ENCODE data around the gene CITED1.

DNA sequence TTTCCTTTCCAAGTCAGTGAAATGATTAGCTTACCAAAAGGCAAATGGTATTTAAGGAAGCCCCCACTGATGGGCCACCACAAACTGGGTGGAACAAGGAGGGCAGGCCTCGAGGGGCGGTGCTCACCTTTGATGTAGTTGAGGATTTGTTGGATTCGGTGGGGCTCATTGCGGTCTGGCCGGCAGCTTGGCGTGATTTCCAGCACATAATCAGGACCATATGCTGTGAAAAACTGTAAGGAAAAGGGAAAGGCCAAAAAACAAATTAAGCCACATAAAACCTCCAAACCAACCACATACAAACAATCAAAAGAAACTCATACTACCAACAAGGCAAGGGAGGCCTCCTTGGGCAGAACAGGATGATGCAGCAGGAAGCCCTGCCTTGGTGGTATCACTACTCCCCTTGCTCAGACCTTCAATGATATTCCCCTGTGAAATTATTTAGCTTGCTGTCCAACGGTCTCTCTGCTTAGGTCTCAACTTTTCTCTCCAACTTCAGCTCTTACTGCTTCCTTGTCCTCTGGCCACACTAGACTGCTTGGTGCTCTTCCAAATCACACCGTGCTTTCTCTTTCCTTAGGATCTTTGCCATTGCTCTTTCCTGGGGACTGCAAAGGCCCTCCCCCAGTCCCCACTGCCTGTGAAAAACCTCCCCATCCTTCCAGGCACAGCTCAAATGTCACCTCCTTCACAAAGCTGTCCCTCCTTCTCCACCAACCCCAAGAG lies 46.1 kb upstream of the CITED1 start:
- TF ChIP-seq, protein P1, sequence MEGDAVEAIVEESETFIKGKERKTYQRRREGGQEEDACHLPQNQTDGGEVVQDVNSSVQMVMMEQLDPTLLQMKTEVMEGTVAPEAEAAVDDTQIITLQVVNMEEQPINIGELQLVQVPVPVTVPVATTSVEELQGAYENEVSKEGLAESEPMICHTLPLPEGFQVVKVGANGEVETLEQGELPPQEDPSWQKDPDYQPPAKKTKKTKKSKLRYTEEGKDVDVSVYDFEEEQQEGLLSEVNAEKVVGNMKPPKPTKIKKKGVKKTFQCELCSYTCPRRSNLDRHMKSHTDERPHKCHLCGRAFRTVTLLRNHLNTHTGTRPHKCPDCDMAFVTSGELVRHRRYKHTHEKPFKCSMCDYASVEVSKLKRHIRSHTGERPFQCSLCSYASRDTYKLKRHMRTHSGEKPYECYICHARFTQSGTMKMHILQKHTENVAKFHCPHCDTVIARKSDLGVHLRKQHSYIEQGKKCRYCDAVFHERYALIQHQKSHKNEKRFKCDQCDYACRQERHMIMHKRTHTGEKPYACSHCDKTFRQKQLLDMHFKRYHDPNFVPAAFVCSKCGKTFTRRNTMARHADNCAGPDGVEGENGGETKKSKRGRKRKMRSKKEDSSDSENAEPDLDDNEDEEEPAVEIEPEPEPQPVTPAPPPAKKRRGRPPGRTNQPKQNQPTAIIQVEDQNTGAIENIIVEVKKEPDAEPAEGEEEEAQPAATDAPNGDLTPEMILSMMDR (conservative IDR thresholded peaks at IDR 0.05 in 1 of 2, IDR thresholded peaks at IDR 0.05 in 1 of 2; ENCODE audit: low read depth in 1 of 2, low read length in 2 of 2), result no peak
- no peak for TF ChIP-seq EZH2 (IDR thresholded peaks at IDR 0.05; ENCODE audit: low read length, missing control alignments)
